HG02981 (cell line): Measurements from ENCODE around the gene ZNF277.

Experiments
- ATAC-seq: cut with Tn5 transposase; IDR thresholded peaks from one replicate; pipeline ENCODE4 v1.9.1; 2021; ENCODE audit warnings: mild to moderate bottlenecking, moderate library complexity; ENCODE audit not compliant: unreplicated experiment

Gene ZNF277

GRCh38 chr7:112206238-112206990, at the start of gene ZNF277, which contains the start of gene DOCK4:
ZNF277 (plus strand) TSS chr7:112206695; CDS start chr7:112206717, 22 bp downstream.
DOCK4 (minus strand) TSS chr7:112206399; CDS start chr7:112206138, 261 bp downstream.
- ATAC-seq = peak; percentile 92

GRCh38 chr7:112157072-112157471, 49.4 kb upstream of the ZNF277 start:
- peak; percentile 66 for ATAC-seq

- ATAC-seq = no peak
These were observed 47.1 kb upstream of the ZNF277 start for GRCh38 chr7:112159351-112159750.

GRCh38 chr7:112160130-112160770, 46.2 kb upstream of the ZNF277 start:
- ATAC-seq = no peak

- ATAC-seq = no peak
These were observed 45.7 kb upstream of the ZNF277 start for GRCh38 chr7:112160771-112161150.

- ATAC-seq = no peak
These were observed 45.0 kb upstream of the ZNF277 start for GRCh38 chr7:112161253-112162141.

GRCh38 chr7:112162142-112162766, 44.2 kb upstream of the ZNF277 start:
- no peak for ATAC-seq

- no peak for ATAC-seq
These were observed 43.5 kb upstream of the ZNF277 start for GRCh38 chr7:112162784-112163506.

GRCh38 chr7:112167147-112167546, 39.3 kb upstream of the ZNF277 start:
- ATAC-seq = no peak

- ATAC-seq = no peak
These were observed 37.6 kb upstream of the ZNF277 start for GRCh38 chr7:112168915-112169314.

- no peak for ATAC-seq
These were observed 34.8 kb upstream of the ZNF277 start for GRCh38 chr7:112171673-112172072.

- ATAC-seq = no peak
These were observed 33.5 kb upstream of the ZNF277 start for GRCh38 chr7:112172870-112173567.

- no peak for ATAC-seq
These were observed 33.0 kb upstream of the ZNF277 start for GRCh38 chr7:112173568-112173905.

- no peak for ATAC-seq
These were observed 32.3 kb upstream of the ZNF277 start for GRCh38 chr7:112174192-112174591.

GRCh38 chr7:112176241-112176640, 30.3 kb upstream of the ZNF277 start:
- no peak for ATAC-seq

- no peak for ATAC-seq
These were observed 29.6 kb upstream of the ZNF277 start for GRCh38 chr7:112176693-112177415.

GRCh38 chr7:112180223-112180622, 26.3 kb upstream of the ZNF277 start:
- ATAC-seq = no peak

GRCh38 chr7:112182749-112183148, 23.7 kb upstream of the ZNF277 start:
- no peak for ATAC-seq

- no peak for ATAC-seq
These were observed 23.2 kb upstream of the ZNF277 start for GRCh38 chr7:112183266-112183665.
